Left colon (tissue), 2 donors: ENCODE measurements around the gene ESPL1. TPM values are rescaled to one million over a fixed set of nuclear protein-coding genes. Genes with fewer than 3 reads are reported as not detected.
"Not testable (repeated sequence)": the region's sequence is repeated elsewhere in the genome, so short reads cannot be mapped to it uniquely, and the experiment has no call there.

Source experiments
- ATAC-seq: fragments of 200-7000 bp; cut with Tn5 transposase; one replicate; pipeline ENCODE4 v1.9.1; 2020; ENCODE audit warnings: mild to moderate bottlenecking, moderate library complexity
- DNase-seq, 2 donors: peaks; one replicate each; pipeline ENCODE4 v3.0.0-alpha.2; 2020
- intact Hi-C, 2 donors: fragments of 100-400 bp; cut with DNase I in 1 of 2; cut with micrococcal nuclease in 1 of 2; formaldehyde crosslinking; loops; one replicate each; pipeline versions ENCODE4 v1.11.2 to v1.14.0; 2022; cut with DNase I, micrococcal nuclease
- total RNA-seq, 2 donors: library from RNA; stranded (reverse); fragmentation: NEBNext Ultra II Directional; extraction: Animal tissue kit (Norgen Biotek cat#: 25700); gene quantifications; one replicate each; pipeline ENCODE4 v1.2.1, GENCODE V29; 2021
- donor health status: DM: no; HTN: no; CAD: no.
- donor health status: DM: yes; HTN: yes; CAD: no.

Gene ESPL1
- total RNA-seq, 2 donors from 2014 or later: 3.3 to 9.6 TPM

DNA sequence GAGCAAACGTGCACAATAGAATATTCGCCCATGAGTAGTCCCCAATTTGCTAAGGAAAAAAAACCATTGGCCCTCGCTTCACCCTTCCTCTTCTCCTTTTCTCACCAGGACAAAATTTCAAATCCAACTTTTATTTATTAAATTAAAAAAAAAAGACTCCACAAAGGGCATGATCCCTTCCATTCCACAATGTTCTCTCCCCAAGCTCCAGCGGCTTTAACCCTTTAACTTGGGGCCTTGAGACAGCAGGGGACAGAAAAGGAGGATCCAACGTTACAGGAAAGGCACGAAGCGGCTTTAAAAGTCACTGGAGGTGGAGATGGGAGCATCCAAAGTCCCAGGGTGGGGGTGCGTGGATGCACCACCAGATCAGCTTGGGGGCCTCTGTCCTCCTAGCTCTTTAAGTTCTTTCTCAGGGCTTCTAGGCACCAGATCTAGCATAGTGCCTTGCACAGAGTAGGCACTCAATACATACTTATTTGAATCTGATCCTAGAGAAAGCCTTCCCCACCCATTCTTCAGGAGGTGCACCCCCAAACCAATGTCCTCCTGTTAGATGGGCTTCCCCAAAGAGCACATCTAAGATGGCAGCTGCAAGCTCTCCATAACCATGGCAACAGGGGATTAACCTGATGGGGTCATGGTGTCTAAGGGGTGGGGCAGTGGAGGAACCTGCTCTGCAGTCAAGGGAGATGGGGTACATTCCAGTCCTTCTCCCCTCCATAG is 58.5 kb downstream of the ESPL1 start:
- DNase-seq (no peak), ATAC-seq (no peak)
- intact Hi-C loops: no loop called here

DNA sequence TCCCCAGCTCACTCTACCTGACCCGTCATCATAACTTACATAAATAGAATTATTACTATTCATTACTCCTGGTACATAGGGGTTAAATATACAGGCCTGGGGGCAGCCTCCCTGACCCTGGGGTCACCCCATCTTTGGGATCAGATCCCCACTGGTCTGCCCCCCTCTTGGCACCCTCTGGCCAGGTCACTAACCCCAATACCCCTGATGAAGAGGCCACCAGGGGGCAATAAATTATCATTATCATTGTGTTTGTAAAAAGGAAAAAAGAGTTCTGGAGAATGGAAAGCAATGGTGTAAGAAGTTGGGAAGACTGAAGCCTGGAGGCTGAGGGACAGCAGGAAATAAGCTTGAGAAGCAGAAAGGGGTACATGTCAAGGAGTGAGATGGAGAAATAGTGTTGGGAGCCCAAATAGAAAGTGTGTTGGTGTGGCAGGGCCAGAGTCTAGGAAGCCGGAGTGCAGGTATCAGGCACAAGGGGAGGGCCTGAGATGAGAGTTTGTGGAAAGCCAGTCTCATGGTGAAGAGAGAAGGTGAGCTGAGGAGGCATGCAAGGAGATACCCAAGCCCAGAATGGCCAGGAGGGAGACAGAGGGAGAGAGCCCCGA is 59.4 kb downstream of the ESPL1 start:
- DNase-seq: no peak
- ATAC-seq: no peak
- intact Hi-C loops: no loop called here

DNA sequence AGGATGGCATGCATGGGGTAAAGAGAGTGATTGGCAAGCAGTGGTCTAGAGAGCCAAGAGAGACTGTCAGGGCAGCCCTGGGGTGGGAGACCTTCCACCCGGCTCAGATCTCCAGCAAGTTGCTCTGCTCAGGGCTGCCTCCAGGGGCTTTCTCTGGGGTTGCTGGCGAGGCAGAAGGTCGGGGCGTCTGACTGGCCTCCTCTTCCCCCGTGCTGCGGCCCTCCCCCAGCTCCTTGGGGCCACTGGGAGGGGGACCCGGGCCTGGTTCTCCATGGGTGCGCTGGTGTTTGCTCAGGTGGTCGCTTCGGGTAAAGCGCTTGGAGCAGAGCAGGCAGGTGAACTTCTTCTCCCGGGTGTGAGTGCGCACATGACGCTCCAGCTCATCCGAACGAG is 59.9 kb downstream of the ESPL1 start:
- intact Hi-C loops: no loop called here
- ATAC-seq (no peak), DNase-seq (no peak)

DNA sequence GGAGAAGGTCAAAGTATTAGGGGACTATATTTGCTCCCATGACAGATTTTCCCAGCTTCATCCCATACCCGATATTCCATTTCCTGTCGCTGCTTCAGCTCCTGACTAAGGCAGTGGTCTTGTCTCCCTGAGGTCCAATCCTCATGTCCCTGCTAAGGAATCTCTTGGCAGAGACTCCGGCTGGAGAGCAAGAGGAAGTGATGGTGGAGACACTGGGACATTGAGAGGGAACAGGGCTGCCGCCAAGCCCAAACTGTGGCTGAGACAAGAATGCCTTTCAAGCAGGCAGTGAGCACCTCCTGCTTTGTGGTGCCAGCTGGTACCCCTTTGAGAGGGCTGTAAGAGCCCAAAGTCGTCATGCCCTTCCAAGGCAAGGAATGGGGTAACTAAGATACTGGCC is 62.6 kb downstream of the ESPL1 start:
- DNase-seq (no peak), ATAC-seq (no peak)
- intact Hi-C loops: no loop called here

DNA sequence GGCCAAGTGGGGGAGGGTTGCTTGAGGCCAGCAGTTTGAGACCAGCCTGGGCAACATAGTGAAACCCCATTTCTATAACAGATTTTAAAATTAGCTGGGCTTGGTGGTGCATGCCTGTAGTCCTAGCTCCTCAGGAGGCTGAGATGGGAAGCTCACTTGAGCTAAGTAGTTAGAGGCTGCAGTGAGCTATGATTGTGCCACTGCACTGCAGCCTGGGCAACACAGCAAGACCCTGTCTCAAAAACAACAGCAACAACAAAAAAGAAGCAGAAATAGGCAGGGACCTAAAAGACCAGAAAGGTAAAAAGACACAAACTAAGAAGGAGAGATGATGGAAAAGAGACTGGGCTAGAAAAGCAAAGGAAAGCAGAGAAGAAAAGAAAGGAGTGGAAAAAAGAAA is 64.2 kb downstream of the ESPL1 start:
- intact Hi-C loops, ATAC-seq, DNase-seq: not testable (repeated sequence)

DNA sequence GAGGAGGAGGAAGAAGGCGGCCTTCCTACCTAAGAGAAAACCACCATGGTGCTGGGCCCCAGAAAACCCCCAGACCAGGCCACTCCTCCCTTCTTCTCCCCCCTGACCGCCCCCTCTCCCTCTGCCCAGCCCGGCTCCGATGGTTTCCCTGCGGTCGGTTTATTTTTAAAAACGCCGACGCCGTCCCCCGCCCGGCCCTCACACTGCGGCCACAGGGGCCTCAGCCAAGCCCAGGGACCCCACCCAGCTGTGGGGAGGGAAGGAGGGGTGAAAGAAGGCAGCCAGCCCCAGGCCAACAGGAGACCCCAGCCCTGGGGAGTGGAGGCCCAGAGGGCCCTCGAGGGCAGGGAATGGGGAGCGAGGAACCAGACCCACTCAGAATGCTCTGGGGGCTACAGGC is 64.6 kb downstream of the ESPL1 start:
- intact Hi-C loops: no loop called here
- DNase-seq (no peak), ATAC-seq (no peak)

DNA sequence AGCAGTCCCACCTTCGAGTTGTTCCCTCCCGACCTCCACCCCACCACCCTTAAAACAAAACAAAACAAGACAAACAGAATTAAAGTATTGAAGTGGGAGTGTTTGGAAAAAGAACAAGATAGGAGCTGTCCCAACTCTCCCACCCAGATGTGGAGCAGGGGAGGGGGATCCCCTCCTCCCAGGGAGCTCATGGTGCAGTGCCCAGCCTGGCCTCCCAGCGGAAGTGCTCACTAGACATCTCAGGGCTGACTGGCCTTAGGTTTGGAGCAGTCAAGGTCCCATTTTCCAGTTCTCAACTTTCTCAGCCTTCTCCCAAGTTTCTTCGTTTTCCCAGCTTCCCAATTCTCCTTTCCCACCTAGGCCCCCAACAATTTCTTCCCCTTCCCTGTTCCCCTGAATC is 65.2 kb downstream of the ESPL1 start:
- DNase-seq: no peak
- intact Hi-C loops: no loop called here
- no peak for ATAC-seq

DNA sequence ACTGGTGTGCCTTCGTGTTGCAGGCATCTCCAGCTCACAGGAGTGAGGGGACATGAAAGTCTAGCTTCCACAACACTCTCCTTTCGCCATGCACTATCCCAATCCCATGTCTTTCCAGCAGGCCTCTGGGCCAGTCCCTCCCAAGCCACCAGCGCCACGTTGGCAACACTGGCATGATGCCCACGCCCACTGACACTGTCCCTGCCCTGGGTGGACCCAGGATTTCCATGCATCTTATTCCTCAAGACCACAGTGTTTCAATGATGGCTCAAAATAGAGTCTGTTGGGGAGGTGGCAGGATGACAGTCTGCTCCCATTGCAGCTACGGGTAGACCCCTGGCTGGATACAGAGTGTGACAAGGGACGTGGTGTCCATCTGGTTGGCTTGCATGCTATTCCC is 65.7 kb downstream of the ESPL1 start:
- intact Hi-C loops: no loop called here
- no peak for ATAC-seq
- DNase-seq: no peak

DNA sequence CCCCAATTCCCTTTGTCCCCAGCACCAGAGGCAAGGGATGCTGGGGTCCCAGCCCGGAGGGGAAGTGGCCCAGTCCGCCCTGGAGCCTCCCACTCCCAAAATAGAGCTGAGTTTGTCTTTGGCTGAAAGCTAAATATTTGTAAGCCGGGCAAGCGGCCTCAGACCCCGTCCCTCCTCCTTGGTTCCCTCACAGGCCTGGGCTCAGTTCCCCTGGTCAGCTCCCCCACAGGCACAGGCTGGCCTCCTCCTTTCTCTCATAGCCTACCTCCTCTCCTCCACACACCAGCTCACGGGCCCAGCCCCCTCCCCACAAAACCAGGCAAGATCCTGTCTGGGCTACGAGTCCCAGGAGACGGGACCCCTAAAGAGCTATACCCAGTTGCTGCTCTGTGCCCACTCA is 66.7 kb downstream of the ESPL1 start:
- no peak for ATAC-seq
- DNase-seq: no peak
- intact Hi-C loops: no loop called here

DNA sequence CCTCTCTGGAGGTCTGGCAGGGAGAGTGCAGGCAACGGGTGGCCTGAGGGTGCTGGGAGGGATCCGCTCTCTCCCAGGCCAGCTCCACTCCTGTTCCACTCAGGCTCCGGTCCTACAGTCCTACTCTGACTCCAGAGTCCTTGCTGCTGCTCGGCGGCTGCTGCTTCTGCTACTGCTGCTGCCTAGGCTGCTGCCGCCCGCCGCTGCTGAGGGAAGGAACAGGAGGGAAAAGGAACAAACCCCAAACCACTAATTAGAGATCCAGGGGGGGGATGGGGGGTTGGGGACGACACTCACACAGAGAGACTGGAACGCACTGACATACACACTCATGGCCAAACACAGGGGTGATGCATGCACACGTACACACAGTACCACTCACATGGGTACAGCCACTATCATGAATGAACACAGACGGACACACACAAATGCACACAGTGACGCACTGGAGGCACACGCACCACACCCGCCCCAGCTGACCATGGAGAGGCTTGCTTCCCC is 68.1 kb downstream of the ESPL1 start, which contains the start of gene SP7:
Gene SP7, minus strand, starts transcription at position 174 of the 501 bp plus-strand sequence. CDS start 708 bp downstream, outside the sequence.
- no peak for ATAC-seq
- DNase-seq: no peak
- intact Hi-C loops: no loop called here

DNA sequence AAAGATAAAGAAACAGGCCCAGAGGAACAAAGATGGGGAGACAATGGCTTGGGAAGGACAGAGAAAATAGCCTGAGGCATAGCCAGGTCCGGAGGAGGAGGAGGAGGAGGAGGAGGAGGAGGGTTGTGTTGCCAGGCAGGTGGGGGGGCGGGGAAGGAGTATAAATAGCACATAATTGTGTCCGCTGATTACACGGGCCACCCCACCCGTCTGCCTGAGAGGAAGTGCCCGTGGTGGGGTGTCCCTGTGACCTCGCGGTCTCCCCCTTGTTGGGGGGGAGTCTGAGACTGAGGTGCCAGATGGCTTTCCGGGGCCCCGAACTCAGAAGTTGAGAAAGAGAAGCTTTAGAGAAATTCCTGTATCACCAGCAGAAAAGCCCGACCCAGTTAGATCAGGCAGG is 69.9 kb downstream of the ESPL1 start:
- intact Hi-C loops: no loop called here
- DNase-seq (no peak), ATAC-seq (no peak)

DNA sequence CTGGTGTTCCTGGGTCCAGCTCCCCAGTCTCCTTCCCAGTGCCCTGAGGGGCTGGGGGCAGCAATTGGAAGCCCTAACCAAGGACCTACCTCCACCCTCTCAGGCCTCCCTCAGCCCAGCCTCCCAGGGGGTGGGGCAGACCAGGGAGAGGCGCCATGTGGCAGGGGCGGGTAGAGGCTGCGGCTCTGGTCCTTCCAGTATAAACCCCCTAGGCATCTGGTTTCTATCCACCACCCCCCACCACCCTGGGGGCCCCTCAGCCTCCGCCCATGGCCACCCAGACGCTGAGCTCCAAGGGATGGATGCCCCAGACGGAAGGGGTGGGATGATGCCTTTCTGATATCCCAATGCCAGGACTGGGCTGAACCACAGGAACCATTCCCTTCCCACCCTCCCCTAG is 70.8 kb downstream of the ESPL1 start:
- intact Hi-C loops: no loop called here
- no peak for ATAC-seq
- DNase-seq: no peak

DNA sequence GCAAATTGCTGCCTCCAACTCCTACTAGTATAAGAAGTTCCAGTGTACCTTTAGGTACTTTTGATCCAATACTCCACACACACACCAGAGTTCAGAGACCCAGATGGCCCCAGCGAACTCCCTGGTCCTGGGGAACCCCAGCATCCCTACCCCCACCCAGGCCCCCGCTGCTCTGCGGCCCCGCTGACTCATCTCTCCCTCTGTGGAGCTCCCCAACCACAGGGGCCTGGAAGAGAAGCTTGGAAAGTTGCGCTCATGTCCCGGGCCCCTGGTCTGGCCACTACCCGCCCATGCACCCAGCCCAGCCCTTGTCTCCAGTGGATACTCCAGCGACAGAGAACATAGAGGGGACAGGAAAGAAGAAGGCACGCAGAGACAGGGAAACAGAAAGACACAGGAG is 72.3 kb downstream of the ESPL1 start:
- no peak for ATAC-seq
- intact Hi-C loops: loop anchor here in 1 of 2 donors (10.0 kb wide), 1 partner anchor 164 kb away; the partner anchor contains the start of genes NPFF and TARBP2
- DNase-seq: no peak

Other genes with a start within 250 kb of the ESPL1 start
- 10 to 100 TPM; 31.4 to 35.6 TPM for gene TNS2, start 218.2 kb upstream of the ESPL1 start, total RNA-seq
- 10 to 100 TPM; 30.7 to 34.9 TPM for gene SPRYD3, start 188.9 kb upstream of the ESPL1 start, total RNA-seq
- gene IGFBP6, start 170.6 kb upstream of the ESPL1 start, total RNA-seq: 10 to 100 TPM; 16.9 to 24.5 TPM
- gene SOAT2, start 164.8 kb upstream of the ESPL1 start, total RNA-seq: not detected
- gene ZNF740, start 87.6 kb upstream of the ESPL1 start, total RNA-seq: 10 to 100 TPM; 28.7 to 32.7 TPM
- gene CSAD, start 87.4 kb upstream of the ESPL1 start, total RNA-seq: 10 to 100 TPM; 22.8 to 28.7 TPM
- gene ITGB7, start 61.0 kb upstream of the ESPL1 start, total RNA-seq: 1 to 10 TPM; 4.6 to 9.1 TPM
- gene RARG, start 36.1 kb upstream of the ESPL1 start, total RNA-seq: 10 to 100 TPM; 10.2 to 12.3 TPM
- 100 to 1,000 TPM; 268 to 291 TPM for gene PFDN5, start 27.2 kb downstream of the ESPL1 start, total RNA-seq
- 10 to 100 TPM; 37.9 to 39.2 TPM for gene MYG1, start 31.4 kb downstream of the ESPL1 start, total RNA-seq
- 10 to 100 TPM; 34.6 to 39.0 TPM for gene AAAS, start 53.3 kb downstream of the ESPL1 start, total RNA-seq
- not detected for gene SP7, start 68.1 kb downstream of the ESPL1 start, total RNA-seq
- gene SP1, start 111.9 kb downstream of the ESPL1 start, total RNA-seq: 10 to 100 TPM; 85.2 to 98.2 TPM
- gene AMHR2, start 155.6 kb downstream of the ESPL1 start, total RNA-seq: not detected
- gene PRR13, start 173.4 kb downstream of the ESPL1 start, total RNA-seq: 100 to 1,000 TPM; 447 to 662 TPM
- gene PCBP2, start 183.8 kb downstream of the ESPL1 start, total RNA-seq: 100 to 1,000 TPM; 586 to 592 TPM
- 1 to 10 TPM; 3.2 to 6.8 TPM for gene MAP3K12, start 231.2 kb downstream of the ESPL1 start, total RNA-seq
- 10 to 100 TPM; 21.3 to 22.3 TPM for gene TARBP2, start 233.0 kb downstream of the ESPL1 start, total RNA-seq
- not detected for gene NPFF, start 239.2 kb downstream of the ESPL1 start, total RNA-seq